Astrocyte (in vitro differentiated cells and primary cell): ENCODE data around the gene INHBB.

Experiments used
- EZH2 ChIP-seq: IDR thresholded peaks from 2 replicates; pipeline ENCODE4 v1.6.1; 2012; ENCODE audit warnings: mild to moderate bottlenecking, low read length, inconsistent platforms; ENCODE audit not compliant: insufficient read depth
- TF ChIP-seq, protein P1 (sequence below): IDR thresholded peaks from 2 replicates; pipeline ENCODE4 v1.5.1; 2011; ENCODE audit warnings: low read depth, mild to moderate bottlenecking, inconsistent platforms, low read length, moderate library complexity; ENCODE audit not compliant: insufficient read depth

DNA sequence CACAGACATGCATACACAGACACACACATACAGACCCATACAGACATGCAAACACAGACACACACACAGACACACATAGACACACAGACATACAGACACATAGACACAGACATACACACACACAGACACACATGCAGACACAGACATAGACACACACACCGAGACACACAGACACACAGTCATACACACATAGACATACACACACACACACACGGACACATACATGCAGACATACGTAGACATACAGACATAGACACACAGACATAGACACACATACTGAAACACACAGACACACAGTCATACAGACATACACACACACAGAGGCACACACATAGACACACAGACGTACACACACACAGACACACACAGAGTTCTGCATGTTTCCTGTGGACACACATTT is 26.9 kb downstream of the INHBB start:
- TF ChIP-seq, protein P1, sequence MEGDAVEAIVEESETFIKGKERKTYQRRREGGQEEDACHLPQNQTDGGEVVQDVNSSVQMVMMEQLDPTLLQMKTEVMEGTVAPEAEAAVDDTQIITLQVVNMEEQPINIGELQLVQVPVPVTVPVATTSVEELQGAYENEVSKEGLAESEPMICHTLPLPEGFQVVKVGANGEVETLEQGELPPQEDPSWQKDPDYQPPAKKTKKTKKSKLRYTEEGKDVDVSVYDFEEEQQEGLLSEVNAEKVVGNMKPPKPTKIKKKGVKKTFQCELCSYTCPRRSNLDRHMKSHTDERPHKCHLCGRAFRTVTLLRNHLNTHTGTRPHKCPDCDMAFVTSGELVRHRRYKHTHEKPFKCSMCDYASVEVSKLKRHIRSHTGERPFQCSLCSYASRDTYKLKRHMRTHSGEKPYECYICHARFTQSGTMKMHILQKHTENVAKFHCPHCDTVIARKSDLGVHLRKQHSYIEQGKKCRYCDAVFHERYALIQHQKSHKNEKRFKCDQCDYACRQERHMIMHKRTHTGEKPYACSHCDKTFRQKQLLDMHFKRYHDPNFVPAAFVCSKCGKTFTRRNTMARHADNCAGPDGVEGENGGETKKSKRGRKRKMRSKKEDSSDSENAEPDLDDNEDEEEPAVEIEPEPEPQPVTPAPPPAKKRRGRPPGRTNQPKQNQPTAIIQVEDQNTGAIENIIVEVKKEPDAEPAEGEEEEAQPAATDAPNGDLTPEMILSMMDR, result no peak
- no peak for TF ChIP-seq EZH2
